ENCODE results near the gene FZR1. TPM values are rescaled to one million over a fixed set of nuclear protein-coding genes. Genes with fewer than 3 reads are reported as not detected.

FZR1 gene
- total RNA-seq, 1 donor from 2014 or later, result 54.9 TPM

- no peaks in the 10 kb centered on the region for H3K9me3 Mint-ChIP-seq
- TF ChIP-seq CTCF (IDR thresholded peaks at IDR 0.05; ENCODE audit: unreplicated experiment), result no peak
- no peak overlapping the region for H3K4me3 Mint-ChIP-seq
- H3K27ac Mint-ChIP-seq, result no peak overlapping the region
- peaks cover 5% of the 10 kb centered on the region for H3K4me1 Mint-ChIP-seq
- H3K36me3 Mint-ChIP-seq, result peaks cover 4% of the 10 kb centered on the region
- no peak for DNase-seq (ENCODE audit: low spot score in 2 of 2, unreplicated experiment in 2 of 2)
- H3K27me3 Mint-ChIP-seq (ENCODE audit: low read depth), result no peaks in the 10 kb centered on the region
Measured at GRCh38 chr19:3518255-3518654, 12.1 kb downstream of the FZR1 start.

GRCh38 chr19:3518659-3519058 lies 12.5 kb downstream of the FZR1 start:
- H3K27me3 Mint-ChIP-seq (ENCODE audit: low read depth), result no peaks in the 10 kb centered on the region
- H3K4me1 Mint-ChIP-seq, result peaks cover 5% of the 10 kb centered on the region
- no peak for TF ChIP-seq CTCF (IDR thresholded peaks at IDR 0.05; ENCODE audit: unreplicated experiment)
- DNase-seq (ENCODE audit: low spot score in 2 of 2, unreplicated experiment in 2 of 2), result no peak
- H3K36me3 Mint-ChIP-seq, result peaks cover 4% of the 10 kb centered on the region
- no peak overlapping the region for H3K4me3 Mint-ChIP-seq
- H3K9me3 Mint-ChIP-seq, result no peaks in the 10 kb centered on the region
- H3K27ac Mint-ChIP-seq, result no peak overlapping the region

- H3K36me3 Mint-ChIP-seq, result peaks cover 8% of the 10 kb centered on the region
- H3K27ac Mint-ChIP-seq, result no peak overlapping the region
- H3K4me1 Mint-ChIP-seq, result peaks cover 5% of the 10 kb centered on the region
- no peaks in the 10 kb centered on the region for H3K9me3 Mint-ChIP-seq
- no peak overlapping the region for H3K4me3 Mint-ChIP-seq
- no peaks in the 10 kb centered on the region for H3K27me3 Mint-ChIP-seq (ENCODE audit: low read depth)
- TF ChIP-seq CTCF (IDR thresholded peaks at IDR 0.05; ENCODE audit: unreplicated experiment), result no peak
- no peak for DNase-seq (ENCODE audit: low spot score in 2 of 2, unreplicated experiment in 2 of 2)
Measured at GRCh38 chr19:3519126-3519525, 13.0 kb downstream of the FZR1 start.

GRCh38 chr19:3520166-3521103 lies 14.3 kb downstream of the FZR1 start:
- peaks cover 8% of the 10 kb centered on the region for H3K36me3 Mint-ChIP-seq
- peak overlapping the region; percentile 44 for H3K27ac Mint-ChIP-seq
- no peak for TF ChIP-seq CTCF (IDR thresholded peaks at IDR 0.05; ENCODE audit: unreplicated experiment)
- H3K4me1 Mint-ChIP-seq, result peaks cover 5% of the 10 kb centered on the region
- H3K4me3 Mint-ChIP-seq, result no peak overlapping the region
- no peaks in the 10 kb centered on the region for H3K9me3 Mint-ChIP-seq
- DNase-seq (ENCODE audit: low spot score in 2 of 2, unreplicated experiment in 2 of 2), result no peak
- H3K27me3 Mint-ChIP-seq (ENCODE audit: low read depth), result no peaks in the 10 kb centered on the region

GRCh38 chr19:3521104-3521445 lies 15.0 kb downstream of the FZR1 start:
- no peak for TF ChIP-seq CTCF (IDR thresholded peaks at IDR 0.05; ENCODE audit: unreplicated experiment)
- Mint-ChIP-seq H3K4me1 (peaks cover 5% of the 10 kb centered on the region), H3K4me3 (no peak overlapping the region), H3K9me3 (no peaks in the 10 kb centered on the region), H3K27me3 (ENCODE audit: low read depth) (no peaks in the 10 kb centered on the region), H3K27ac (peak overlapping the region; percentile 44), H3K36me3 (peaks cover 8% of the 10 kb centered on the region)
- DNase-seq (ENCODE audit: low spot score in 2 of 2, unreplicated experiment in 2 of 2), result no peak
